Trophoblast cell (in vitro differentiated cells and primary cell): ENCODE results near the gene CLNK.

Experiments
- DNase-seq, 2 donors: peaks; one replicate each; pipeline ENCODE4 v3.0.0-alpha.2; 2016
- H2AFZ ChIP-seq: 2 replicates; pipeline ENCODE4 v1.6.1; 2013; ENCODE audit warnings: low read length, moderate library complexity, mild to moderate bottlenecking; ENCODE audit not compliant: insufficient read depth, poor library complexity
- H2AK5ac ChIP-seq: 2 replicates; pipeline ENCODE4 v1.6.1; 2013; ENCODE audit warnings: mild to moderate bottlenecking, low read length
- H2BK120ac ChIP-seq: 2 replicates; pipeline ENCODE4 v1.6.1; 2013; ENCODE audit warnings: low read length, mild to moderate bottlenecking, moderate library complexity; ENCODE audit not compliant: insufficient read depth, poor library complexity
- H2BK12ac ChIP-seq: 2 replicates; pipeline ENCODE4 v1.6.1; 2013; ENCODE audit warnings: mild to moderate bottlenecking, low read length, moderate library complexity
- H2BK5ac ChIP-seq: 2 replicates; pipeline ENCODE4 v1.6.1; 2013; ENCODE audit warnings: low read length, low read depth, moderate library complexity, mild to moderate bottlenecking; ENCODE audit not compliant: poor library complexity
- H3K14ac ChIP-seq: 2 replicates; pipeline ENCODE4 v1.6.1; 2013; ENCODE audit warnings: mild to moderate bottlenecking, low read length
- H3K18ac ChIP-seq: 2 replicates; pipeline ENCODE4 v1.6.1; 2013; ENCODE audit warnings: mild to moderate bottlenecking, low read length
- H3K23ac ChIP-seq: 2 replicates; pipeline ENCODE4 v1.6.1; 2013; ENCODE audit warnings: low read length
- H3K27ac ChIP-seq: 2 replicates; pipeline ENCODE4 v1.5.1; 2013; ENCODE audit warnings: low read depth, mild to moderate bottlenecking, inconsistent platforms, low read length, moderate library complexity
- H3K27me3 ChIP-seq: 2 replicates; pipeline ENCODE4 v1.6.1; 2013; ENCODE audit warnings: inconsistent platforms, mild to moderate bottlenecking, low read length, moderate library complexity; ENCODE audit not compliant: insufficient read depth
- H3K36me3 ChIP-seq, 2 experiments: 1 replicate in 1 of 2; 2 replicates in 1 of 2; pipeline ENCODE4 v1.6.1; 2013; ENCODE audit warnings: low read length in 2 of 2, mild to moderate bottlenecking in 2 of 2, moderate library complexity in 1 of 2; ENCODE audit not compliant: insufficient read depth in 2 of 2, control insufficient read depth in 1 of 2
- H3K4ac ChIP-seq: 2 replicates; pipeline ENCODE4 v1.6.1; 2013; ENCODE audit warnings: low read depth, mild to moderate bottlenecking, low read length, moderate library complexity
- H3K4me1 ChIP-seq, 2 experiments: 1 replicate in 1 of 2; 2 replicates in 1 of 2; pipeline ENCODE4 v1.6.1; 2013; ENCODE audit warnings: low read length in 2 of 2, mild to moderate bottlenecking in 2 of 2, moderate library complexity in 1 of 2; ENCODE audit not compliant: insufficient read depth in 2 of 2, control insufficient read depth in 1 of 2
- H3K4me2 ChIP-seq: 2 replicates; pipeline ENCODE4 v1.6.1; 2013; ENCODE audit warnings: inconsistent platforms, mild to moderate bottlenecking, low read length, moderate library complexity
- H3K4me3 ChIP-seq: 2 replicates; pipeline ENCODE4 v1.5.1; 2013; ENCODE audit warnings: mild to moderate bottlenecking, low read depth, low read length, inconsistent platforms
- H3K79me1 ChIP-seq: one replicate; pipeline ENCODE4 v1.6.1; 2013; ENCODE audit warnings: low read length
- H3K79me2 ChIP-seq: 2 replicates; pipeline ENCODE4 v1.6.1; 2013; ENCODE audit warnings: low read length, mild to moderate bottlenecking; ENCODE audit not compliant: control insufficient read depth, insufficient read depth, poor library complexity
- H3K9ac ChIP-seq: 2 replicates; pipeline ENCODE4 v1.6.1; 2013; ENCODE audit warnings: mild to moderate bottlenecking, low read length
- H3K9me3 ChIP-seq: 2 replicates; pipeline ENCODE4 v1.6.1; 2013; ENCODE audit warnings: low read depth, mild to moderate bottlenecking, control low read depth, inconsistent platforms, low read length; ENCODE audit not compliant: insufficient read depth
- H4K12ac ChIP-seq: 2 replicates; pipeline ENCODE4 v1.6.1; 2013; ENCODE audit warnings: low read depth, mild to moderate bottlenecking, low read length, moderate library complexity
- H4K8ac ChIP-seq: 2 replicates; pipeline ENCODE4 v1.6.1; 2013; ENCODE audit warnings: low read depth, mild to moderate bottlenecking, low read length, moderate library complexity
- H4K91ac ChIP-seq: one replicate; pipeline ENCODE4 v1.6.1; 2013; ENCODE audit warnings: low read depth, mild to moderate bottlenecking, low read length, moderate library complexity
- WGBS: extraction: QIAGEN DNeasy Blood & Tissue Kit; methylation state at CpG from one replicate; pipeline ENCODE4 v1.1.7; 2013; ENCODE audit warnings: missing lambda C conversion rate; ENCODE audit not compliant: insufficient read length, insufficient coverage; ENCODE audit errors: extremely low coverage; 5-methylcytosine and 5-hydroxymethylcytosine counted together

CLNK gene

GRCh38 chr4:10703156-10703555 lies 18.6 kb upstream of the CLNK start:
- Histone ChIP-seq H3K36me3 (no peaks in the 10 kb centered on the region), H2BK5ac (no peak overlapping the region), H4K91ac (no peak overlapping the region), H4K8ac (no peak overlapping the region), H2BK120ac (no peak overlapping the region), H2AK5ac (no peak overlapping the region), H3K4me2 (no peak overlapping the region), H3K27ac (no peak overlapping the region), H3K9me3 (no peaks in the 10 kb centered on the region), H3K23ac (no peak overlapping the region), H3K9ac (no peak overlapping the region), H2BK12ac (no peak overlapping the region), H4K12ac (no peak overlapping the region), H2AFZ (no peak overlapping the region), H3K4ac (no peak overlapping the region), H3K4me3 (no peak overlapping the region), H3K4me1 (peaks cover 0 to 3% of the 10 kb centered on the region in 2 experiments), H3K14ac (no peak overlapping the region), H3K79me2 (no peaks in the 10 kb centered on the region), H3K18ac (no peak overlapping the region), H3K79me1 (no peaks in the 10 kb centered on the region), H3K27me3 (no peaks in the 10 kb centered on the region)
- DNase-seq, result no peak
- no CpG with 5 or more reads among the region's 5 CpGs for WGBS

- Histone ChIP-seq H3K18ac (no peak overlapping the region), H2BK120ac (no peak overlapping the region), H2BK12ac (no peak overlapping the region), H3K4me3 (peak overlapping the region; percentile 32), H3K4me2 (no peak overlapping the region), H3K9me3 (no peaks in the 10 kb centered on the region), H2BK5ac (no peak overlapping the region), H3K27ac (no peak overlapping the region), H2AFZ (no peak overlapping the region), H4K8ac (no peak overlapping the region), H3K79me2 (no peaks in the 10 kb centered on the region), H4K91ac (no peak overlapping the region), H3K36me3 (no peaks in the 10 kb centered on the region), H3K79me1 (no peaks in the 10 kb centered on the region), H2AK5ac (no peak overlapping the region), H3K23ac (no peak overlapping the region), H4K12ac (no peak overlapping the region), H3K4ac (no peak overlapping the region), H3K4me1 (peaks cover 0 to 3% of the 10 kb centered on the region in 2 experiments), H3K27me3 (peaks cover 4% of the 10 kb centered on the region), H3K14ac (no peak overlapping the region), H3K9ac (no peak overlapping the region)
- WGBS, result no CpG with 5 or more reads among the region's 7 CpGs
- DNase-seq, result no peak
These were observed 17.3 kb upstream of the CLNK start for GRCh38 chr4:10701702-10702460.

- Histone ChIP-seq H3K79me1 (no peaks in the 10 kb centered on the region), H2BK120ac (no peak overlapping the region), H3K14ac (no peak overlapping the region), H3K4me1 (peaks cover 0 to 3% of the 10 kb centered on the region in 2 experiments), H3K9ac (no peak overlapping the region), H2BK12ac (no peak overlapping the region), H2AFZ (no peak overlapping the region), H4K12ac (no peak overlapping the region), H4K8ac (no peak overlapping the region), H2AK5ac (no peak overlapping the region), H3K4me2 (no peak overlapping the region), H3K36me3 (no peaks in the 10 kb centered on the region), H3K9me3 (peaks cover 2% of the 10 kb centered on the region), H3K4ac (no peak overlapping the region), H3K27me3 (peaks cover 4% of the 10 kb centered on the region), H3K79me2 (no peaks in the 10 kb centered on the region), H3K23ac (no peak overlapping the region), H4K91ac (no peak overlapping the region), H3K4me3 (no peak overlapping the region), H3K27ac (no peak overlapping the region), H3K18ac (no peak overlapping the region), H2BK5ac (no peak overlapping the region)
- no peak for DNase-seq
- WGBS, result no CpG with 5 or more reads among the region's 3 CpGs
These were observed 16.6 kb upstream of the CLNK start for GRCh38 chr4:10701161-10701560.

- Histone ChIP-seq H3K9ac (no peak overlapping the region), H3K4ac (no peak overlapping the region), H2BK5ac (no peak overlapping the region), H3K23ac (no peak overlapping the region), H4K8ac (no peak overlapping the region), H3K4me2 (no peak overlapping the region), H3K4me3 (no peak overlapping the region), H3K27ac (no peak overlapping the region), H4K91ac (no peak overlapping the region), H2AK5ac (no peak overlapping the region), H2BK12ac (no peak overlapping the region), H3K18ac (no peak overlapping the region), H3K9me3 (peaks cover 2% of the 10 kb centered on the region), H4K12ac (no peak overlapping the region), H3K36me3 (no peaks in the 10 kb centered on the region), H2AFZ (no peak overlapping the region), H3K4me1 (peaks cover 0 to 3% of the 10 kb centered on the region in 2 experiments), H2BK120ac (no peak overlapping the region), H3K14ac (no peak overlapping the region), H3K79me2 (no peaks in the 10 kb centered on the region), H3K79me1 (no peaks in the 10 kb centered on the region), H3K27me3 (peaks cover 4% of the 10 kb centered on the region)
- no peak for DNase-seq
- no CpG with 5 or more reads among the region's 1 CpG for WGBS
These were observed 13.6 kb upstream of the CLNK start for GRCh38 chr4:10698172-10698571.
